Mononuclear cell (primary cell): ENCODE data around the gene NR6A1. TPM values are rescaled to one million over a fixed set of nuclear protein-coding genes. Genes with fewer than 3 reads are reported as not detected.

ENCODE experiments used
- H3K27me3 ChIP-seq: 2 replicates; pipeline ENCODE4 v1.6.0; 2011; ENCODE audit warnings: low read length, control low read depth; ENCODE audit not compliant: insufficient read depth
- H3K4me1 ChIP-seq: 2 replicates; pipeline ENCODE4 v1.5.1; 2011; ENCODE audit warnings: mild to moderate bottlenecking, low read length, control low read depth; ENCODE audit not compliant: insufficient read depth
- H3K4me3 ChIP-seq: 2 replicates; pipeline ENCODE4 v1.5.1; 2011; ENCODE audit warnings: mild to moderate bottlenecking, low read length, moderate library complexity
- H3K9me3 ChIP-seq: 2 replicates; pipeline ENCODE4 v1.5.1; 2011; ENCODE audit warnings: low read depth, mild to moderate bottlenecking, control low read depth, low read length
- total RNA-seq: library from RNA; depleted of rRNA; stranded (reverse); fragments of >200 nt; gene quantifications from one replicate; pipeline ENCODE4 v1.2.3, GENCODE V29; 2012

Gene NR6A1
- total RNA-seq, 1 donor = 0.42 TPM

DNA sequence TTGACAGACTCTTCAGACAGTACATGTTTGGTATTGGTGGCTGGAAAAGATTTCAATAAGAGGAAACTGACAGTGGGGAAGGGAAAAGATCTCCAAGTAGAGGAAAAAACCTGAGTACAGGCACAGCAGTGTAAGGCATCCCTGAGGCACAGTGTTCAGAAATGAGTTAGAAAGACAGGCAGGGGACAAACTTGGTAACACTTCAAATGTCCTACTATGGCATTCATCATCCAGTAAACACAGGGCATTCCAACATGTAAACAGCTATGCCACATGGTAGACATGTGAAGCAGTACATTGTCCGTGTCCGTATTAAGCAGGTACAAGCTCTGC, 218.9 kb downstream of the NR6A1 start:
- no peak overlapping the region for H3K4me3 ChIP-seq
- no peaks in the 10 kb centered on the region for H3K4me1 ChIP-seq
- no peaks in the 10 kb centered on the region for H3K27me3 ChIP-seq
- no peaks in the 10 kb centered on the region for H3K9me3 ChIP-seq

GRCh38 chr9:124551472-124552272, 219.4 kb downstream of the NR6A1 start:
- Histone ChIP-seq H3K9me3 (no peaks in the 10 kb centered on the region), H3K4me1 (no peaks in the 10 kb centered on the region), H3K4me3 (no peak overlapping the region), H3K27me3 (no peaks in the 10 kb centered on the region)

DNA sequence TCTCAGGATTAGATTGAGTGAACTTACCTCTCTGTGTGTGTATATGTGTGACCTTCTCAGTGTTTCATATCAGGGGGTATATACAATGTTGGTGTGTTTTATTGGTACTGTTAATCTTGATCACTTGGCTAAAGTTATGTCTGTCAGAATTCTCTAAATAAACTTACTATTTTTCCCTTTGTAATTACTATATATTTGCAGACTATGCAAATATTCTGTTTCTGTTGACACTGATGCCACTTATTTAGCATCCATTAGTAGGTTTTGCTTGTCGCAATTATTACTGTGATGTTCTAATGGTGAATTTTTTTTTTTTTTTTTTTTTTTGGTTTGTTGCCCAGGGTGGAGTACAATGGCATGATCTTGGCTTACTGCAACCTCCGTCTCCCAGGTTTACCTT, 221.0 kb downstream of the NR6A1 start:
- Histone ChIP-seq H3K27me3 (no peaks in the 10 kb centered on the region), H3K9me3 (no peaks in the 10 kb centered on the region), H3K4me1 (no peaks in the 10 kb centered on the region), H3K4me3 (no peak overlapping the region)

GRCh38 chr9:124549016-124549415, 222.1 kb downstream of the NR6A1 start:
- Histone ChIP-seq H3K9me3 (no peaks in the 10 kb centered on the region), H3K4me3 (no peak overlapping the region), H3K4me1 (no peaks in the 10 kb centered on the region), H3K27me3 (no peaks in the 10 kb centered on the region)

- Histone ChIP-seq H3K4me1 (no peaks in the 10 kb centered on the region), H3K27me3 (no peaks in the 10 kb centered on the region), H3K4me3 (no peak overlapping the region), H3K9me3 (no peaks in the 10 kb centered on the region)
Observed at GRCh38 chr9:124544535-124544934, 226.6 kb downstream of the NR6A1 start.

GRCh38 chr9:124541824-124542223, 229.3 kb downstream of the NR6A1 start:
- Histone ChIP-seq H3K9me3 (no peaks in the 10 kb centered on the region), H3K27me3 (no peaks in the 10 kb centered on the region), H3K4me1 (no peaks in the 10 kb centered on the region), H3K4me3 (no peak overlapping the region)

GRCh38 chr9:124537926-124538325, 233.2 kb downstream of the NR6A1 start:
- Histone ChIP-seq H3K4me1 (no peaks in the 10 kb centered on the region), H3K9me3 (no peaks in the 10 kb centered on the region), H3K27me3 (no peaks in the 10 kb centered on the region)

DNA sequence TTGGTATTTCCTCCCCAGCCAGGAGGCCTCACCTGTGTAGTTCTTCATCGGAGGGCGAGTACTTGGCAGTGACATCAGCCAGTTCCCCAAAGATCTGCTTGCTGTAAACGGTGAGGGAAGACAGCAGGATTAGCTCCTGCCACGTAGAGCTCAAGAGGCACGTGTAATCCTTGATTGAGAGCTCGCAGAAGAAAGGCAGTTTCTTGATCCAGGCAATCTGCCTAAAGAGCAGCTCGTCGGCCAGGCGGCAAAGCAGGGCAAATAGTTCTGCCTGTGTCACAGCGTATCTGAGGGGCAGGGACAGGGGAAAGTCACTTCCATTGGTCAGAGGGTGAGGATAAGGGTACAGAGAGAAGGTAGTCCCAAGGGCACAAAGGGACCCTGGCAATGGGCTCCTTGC, 235.3 kb downstream of the NR6A1 start:
- Histone ChIP-seq H3K27me3 (no peaks in the 10 kb centered on the region), H3K9me3 (no peaks in the 10 kb centered on the region), H3K4me1 (no peaks in the 10 kb centered on the region), H3K4me3 (no peak overlapping the region)

More at GRCh38 chr9:124537926-124538325, 233.2 kb downstream of the NR6A1 start:
- H3K4me3 ChIP-seq = no peak overlapping the region

- H3K4me3 ChIP-seq = no peak overlapping the region
- H3K27me3 ChIP-seq = no peaks in the 10 kb centered on the region
- H3K9me3 ChIP-seq = no peaks in the 10 kb centered on the region
- no peaks in the 10 kb centered on the region for H3K4me1 ChIP-seq
Observed at GRCh38 chr9:124532897-124533296, 238.2 kb downstream of the NR6A1 start.

- Histone ChIP-seq H3K27me3 (no peaks in the 10 kb centered on the region), H3K4me3 (no peak overlapping the region), H3K4me1 (no peaks in the 10 kb centered on the region), H3K9me3 (no peaks in the 10 kb centered on the region)
Observed at GRCh38 chr9:124531115-124531514, 240.0 kb downstream of the NR6A1 start.

GRCh38 chr9:124530246-124530645, 240.9 kb downstream of the NR6A1 start:
- H3K4me3 ChIP-seq = no peak overlapping the region

GRCh38 chr9:124527781-124528180, 243.3 kb downstream of the NR6A1 start:
- Histone ChIP-seq H3K4me3 (no peak overlapping the region), H3K4me1 (no peaks in the 10 kb centered on the region), H3K9me3 (no peaks in the 10 kb centered on the region), H3K27me3 (no peaks in the 10 kb centered on the region)

More at GRCh38 chr9:124530246-124530645, 240.9 kb downstream of the NR6A1 start:
- Histone ChIP-seq H3K27me3 (no peaks in the 10 kb centered on the region), H3K4me1 (no peaks in the 10 kb centered on the region), H3K9me3 (no peaks in the 10 kb centered on the region)

DNA sequence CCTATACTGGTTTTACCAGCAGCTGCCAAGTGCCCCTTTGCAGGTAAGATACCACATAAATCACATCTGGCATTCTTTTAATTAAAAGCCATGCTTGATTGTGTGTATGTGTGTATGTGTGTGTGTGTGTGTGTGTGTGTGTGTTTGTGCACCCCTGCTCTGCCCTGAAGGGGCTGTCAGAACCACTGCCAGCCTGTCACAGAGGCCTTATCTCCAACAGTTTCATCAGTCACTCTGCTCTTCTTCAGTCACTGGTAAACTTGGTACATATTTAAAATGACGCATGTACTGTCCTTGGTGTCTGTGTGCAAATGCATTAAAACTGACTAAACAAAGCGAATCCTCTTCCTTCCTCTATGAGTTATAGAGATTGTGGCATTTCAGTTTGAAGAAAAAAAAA, 244.9 kb downstream of the NR6A1 start:
- Histone ChIP-seq H3K27me3 (no peaks in the 10 kb centered on the region), H3K4me3 (no peak overlapping the region), H3K9me3 (no peaks in the 10 kb centered on the region), H3K4me1 (no peaks in the 10 kb centered on the region)

DNA sequence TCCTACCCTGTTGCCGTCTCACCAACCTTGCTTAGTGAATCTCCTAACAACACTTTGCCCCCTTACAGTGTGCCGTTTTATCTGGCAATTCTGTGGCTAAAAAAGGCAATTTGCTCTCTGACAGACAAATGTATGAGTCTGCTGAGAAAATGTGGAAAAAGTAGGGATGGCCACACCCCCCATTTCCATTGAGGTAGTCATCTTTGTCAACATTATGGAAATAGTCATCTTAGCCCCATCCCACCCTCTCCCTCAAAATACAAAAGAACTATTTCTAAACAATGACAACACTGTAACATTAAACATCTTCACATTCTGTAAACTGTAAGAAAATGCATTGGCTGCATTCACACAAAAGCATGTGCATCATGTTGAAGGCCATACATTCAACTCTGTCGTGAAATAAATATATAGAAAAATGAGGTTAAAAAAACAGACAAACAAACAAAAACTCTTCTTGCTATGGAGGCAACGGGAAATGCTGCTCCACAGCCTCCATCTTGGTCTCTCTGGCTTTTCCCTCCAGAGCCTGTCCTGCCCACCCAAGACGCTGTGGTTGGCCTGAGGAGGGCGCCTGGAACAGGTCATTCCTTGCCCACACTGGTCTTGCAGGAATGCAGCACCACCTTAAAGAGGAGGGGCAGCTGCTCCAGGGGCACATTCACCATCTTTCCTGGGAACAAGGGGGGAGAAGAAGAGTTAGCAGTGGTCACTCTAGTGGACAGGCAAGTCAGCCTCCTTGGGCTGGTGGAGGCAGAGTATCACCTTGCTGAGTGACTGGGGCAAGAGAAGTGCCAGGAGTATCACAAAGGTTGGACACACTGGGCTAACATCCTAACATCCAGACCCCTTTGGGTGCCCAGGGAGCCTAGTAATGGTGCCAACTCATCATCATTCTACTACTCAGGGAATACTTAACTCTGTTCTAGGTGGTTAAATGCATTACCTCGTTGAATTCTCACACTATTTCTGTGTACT, 248.7 kb downstream of the NR6A1 start:
- Histone ChIP-seq H3K27me3 (no peaks in the 10 kb centered on the region), H3K4me1 (no peaks in the 10 kb centered on the region), H3K4me3 (no peak overlapping the region), H3K9me3 (no peaks in the 10 kb centered on the region)

- Histone ChIP-seq H3K4me1 (no peaks in the 10 kb centered on the region), H3K27me3 (no peaks in the 10 kb centered on the region), H3K9me3 (no peaks in the 10 kb centered on the region), H3K4me3 (no peak overlapping the region)
Observed at GRCh38 chr9:124521142-124521541, 250.0 kb downstream of the NR6A1 start.
